Suprapubic skin (tissue), 4 donors: Measurements from ENCODE around the gene CELSR2. TPM values are rescaled to one million over a fixed set of nuclear protein-coding genes. Genes with fewer than 3 reads are reported as not detected.

Source experiments
- DNase-seq, 2 donors: peaks; one replicate each; pipeline ENCODE4 v3.0.0-alpha.2; 2019; ENCODE audit warnings: low spot score in 2 of 2
- H3K27ac ChIP-seq: fragments of 200-600 bp; sonication (generic); one replicate; pipeline ENCODE4 v1.5.1; 2019
- H3K27me3 ChIP-seq: fragments of 200-600 bp; sonication (generic); one replicate; pipeline ENCODE4 v1.5.1; 2019
- H3K36me3 ChIP-seq: fragments of 200-600 bp; sonication (generic); one replicate; pipeline ENCODE4 v1.5.1; 2019
- H3K4me1 ChIP-seq: fragments of 200-600 bp; sonication (generic); one replicate; pipeline ENCODE4 v1.5.1; 2019
- H3K4me3 ChIP-seq: fragments of 200-600 bp; sonication (generic); one replicate; pipeline ENCODE4 v1.5.1; 2019; ENCODE audit warnings: mild to moderate bottlenecking
- H3K9me3 ChIP-seq: fragments of 200-600 bp; sonication (generic); one replicate; pipeline ENCODE4 v1.5.1; 2019
- EP300 ChIP-seq: sonication (generic); formaldehyde crosslinking; IDR thresholded peaks from one replicate; pipeline ENCODE4 v1.6.1; 2017; ENCODE audit warnings: antibody characterized with exemption
- POLR2A ChIP-seq, 2 donors: fragments of 450-650 bp; IDR thresholded peaks; one replicate each; pipeline ENCODE4 v1.6.1; 2017; ENCODE audit warnings: antibody characterized with exemption in 2 of 2, mild to moderate bottlenecking in 2 of 2, moderate library complexity in 2 of 2
- POLR2AphosphoS5 ChIP-seq, 3 donors: sonication (generic); formaldehyde crosslinking; IDR thresholded peaks; one replicate each; pipeline ENCODE4 v1.6.1; 2017; ENCODE audit warnings: antibody characterized with exemption in 3 of 3
- WGBS: methylation state at CpG from one replicate; pipeline ENCODE4 v1.1.5; 2018; 5-methylcytosine and 5-hydroxymethylcytosine counted together
- total RNA-seq, 4 donors: library from RNA; depleted of rRNA; stranded (reverse); fragments of >200 nt; gene quantifications; one replicate each; pipeline ENCODE4 v1.1.0, GENCODE V29; 2016
- TF ChIP-seq, protein P1 (sequence below), 2 donors: fragments of 200-600 bp in 1 of 2; fragments of 450-650 bp in 1 of 2; sonication (generic) in 1 of 2; IDR thresholded peaks; one replicate each; pipeline ENCODE4 v1.5.1; 2016 to 2019; ENCODE audit warnings: antibody characterized with exemption in 2 of 2, mild to moderate bottlenecking in 1 of 2, moderate library complexity in 1 of 2

CELSR2 gene
- total RNA-seq, 4 donors from 2014 or later: 106 to 145 (median 129) TPM

DNA sequence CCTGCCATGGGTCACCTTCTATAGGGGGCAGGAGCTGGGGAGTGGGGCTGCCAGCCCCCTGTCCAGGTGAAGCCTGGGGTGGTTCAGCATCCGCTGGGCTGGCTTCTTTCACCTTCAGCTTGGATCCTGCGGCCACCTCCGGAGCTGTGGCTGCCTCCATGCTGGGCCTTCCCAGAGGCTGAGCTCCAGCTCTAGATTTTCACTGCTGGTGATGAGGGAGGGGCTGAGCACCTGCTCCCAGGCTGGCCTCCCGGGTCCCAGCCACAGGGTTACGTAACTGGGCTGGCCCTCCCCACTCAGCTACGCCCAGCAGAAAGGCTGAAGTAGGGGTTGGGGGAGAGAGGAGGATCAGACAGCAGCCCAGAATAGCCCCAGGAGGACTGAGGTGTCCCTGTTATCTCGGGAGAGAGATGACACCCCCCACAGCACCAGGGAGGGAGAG is 57.5 kb downstream of the CELSR2 start, which contains the start of gene MYBPHL:
Gene MYBPHL (minus strand): TSS at position 180 of the 442 bp plus-strand sequence. CDS start 20 bp downstream, at position 160.
- 56% methylated on average over 2 of the region's 7 CpGs for WGBS

DNA sequence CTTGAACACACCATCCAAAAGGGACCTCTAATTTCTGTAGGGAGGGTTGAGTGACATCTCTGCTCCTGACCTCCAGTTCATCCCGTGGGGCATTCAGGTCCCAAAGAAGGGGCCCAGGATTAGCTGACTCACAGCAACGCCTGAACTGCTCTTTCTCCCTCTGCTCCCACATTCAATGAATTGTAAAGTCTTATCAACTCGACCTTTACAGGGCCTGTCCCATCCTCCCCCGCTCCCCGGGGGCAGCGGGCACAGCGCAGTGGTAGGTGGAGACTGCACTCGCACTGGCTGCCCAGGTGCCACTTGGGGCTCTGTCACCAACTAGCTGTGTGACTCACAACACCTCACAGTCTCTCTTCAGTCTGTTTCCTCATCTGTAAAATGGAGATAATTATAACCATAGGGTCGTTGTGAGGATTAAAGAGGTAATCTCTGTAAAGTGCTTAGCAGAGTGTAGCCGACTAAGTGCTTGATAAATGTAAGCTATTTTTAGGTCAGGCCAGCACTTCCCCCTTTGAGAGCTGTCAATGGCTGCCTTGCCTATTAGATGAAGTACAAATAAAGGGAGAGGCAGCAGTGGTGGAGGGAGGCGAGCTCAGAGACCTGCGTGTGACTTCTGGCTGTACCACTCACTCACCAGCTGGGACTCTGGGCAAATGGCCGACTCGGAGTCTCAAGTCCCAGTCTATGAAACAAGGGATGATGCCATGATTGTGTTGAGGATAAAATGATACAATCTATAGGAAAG is 58.1 kb downstream of the CELSR2 start:
- TF ChIP-seq POLR2AphosphoS5 (IDR thresholded peaks at IDR 0.05) (no peak), POLR2A (IDR thresholded peaks at IDR 0.05) (no peak), EP300 (no peak)
- TF ChIP-seq, protein P1, sequence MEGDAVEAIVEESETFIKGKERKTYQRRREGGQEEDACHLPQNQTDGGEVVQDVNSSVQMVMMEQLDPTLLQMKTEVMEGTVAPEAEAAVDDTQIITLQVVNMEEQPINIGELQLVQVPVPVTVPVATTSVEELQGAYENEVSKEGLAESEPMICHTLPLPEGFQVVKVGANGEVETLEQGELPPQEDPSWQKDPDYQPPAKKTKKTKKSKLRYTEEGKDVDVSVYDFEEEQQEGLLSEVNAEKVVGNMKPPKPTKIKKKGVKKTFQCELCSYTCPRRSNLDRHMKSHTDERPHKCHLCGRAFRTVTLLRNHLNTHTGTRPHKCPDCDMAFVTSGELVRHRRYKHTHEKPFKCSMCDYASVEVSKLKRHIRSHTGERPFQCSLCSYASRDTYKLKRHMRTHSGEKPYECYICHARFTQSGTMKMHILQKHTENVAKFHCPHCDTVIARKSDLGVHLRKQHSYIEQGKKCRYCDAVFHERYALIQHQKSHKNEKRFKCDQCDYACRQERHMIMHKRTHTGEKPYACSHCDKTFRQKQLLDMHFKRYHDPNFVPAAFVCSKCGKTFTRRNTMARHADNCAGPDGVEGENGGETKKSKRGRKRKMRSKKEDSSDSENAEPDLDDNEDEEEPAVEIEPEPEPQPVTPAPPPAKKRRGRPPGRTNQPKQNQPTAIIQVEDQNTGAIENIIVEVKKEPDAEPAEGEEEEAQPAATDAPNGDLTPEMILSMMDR (IDR thresholded peaks at IDR 0.05): no peak
- WGBS: 69% methylated on average over 14 of the region's 14 CpGs
- no peak overlapping the region for H3K4me3 ChIP-seq
- peaks cover 16% of the 10 kb centered on the region for H3K4me1 ChIP-seq
- H3K27me3 ChIP-seq: no peaks in the 10 kb centered on the region
- no peaks in the 10 kb centered on the region for H3K36me3 ChIP-seq
- no peaks in the 10 kb centered on the region for H3K9me3 ChIP-seq
- no peak overlapping the region for H3K27ac ChIP-seq
- no peak for DNase-seq

More for the DNA sequence above, 57.5 kb downstream of the CELSR2 start, which contains the start of gene MYBPHL:
- Histone ChIP-seq H3K27ac (no peak within 1 kb of the TSS), H3K9me3 (no peaks in the 10 kb centered on the region), H3K36me3 (no peaks in the 10 kb centered on the region), H3K4me3 (no peak within 1 kb of the TSS), H3K27me3 (no peaks in the 10 kb centered on the region), H3K4me1 (peaks cover 16% of the 10 kb centered on the region)
- TF ChIP-seq EP300 (no peak), POLR2A (IDR thresholded peaks at IDR 0.05) (no peak), POLR2AphosphoS5 (IDR thresholded peaks at IDR 0.05) (no peak)
- TF ChIP-seq, protein P1 (IDR thresholded peaks at IDR 0.05): no peak
- no peak for DNase-seq

DNA sequence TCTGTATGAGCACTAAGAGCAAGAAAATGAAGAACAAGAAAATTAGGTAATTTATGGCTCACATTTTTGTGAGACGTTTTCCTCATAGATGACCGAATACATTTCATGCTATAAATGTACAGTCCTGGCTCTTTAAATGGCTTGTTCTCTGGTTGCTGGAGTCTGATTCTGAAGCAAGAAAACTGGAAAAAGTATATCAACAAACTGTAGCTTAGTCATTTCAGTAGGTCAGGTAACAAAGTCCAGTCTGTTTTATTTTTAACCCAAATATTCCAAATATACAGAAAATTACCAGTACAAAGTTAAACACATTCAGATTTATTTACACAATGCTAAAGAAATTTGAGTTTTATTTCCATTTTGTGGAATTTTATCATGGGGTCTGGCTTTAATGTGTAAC is 60.0 kb downstream of the CELSR2 start:
- TF ChIP-seq, protein P1 (IDR thresholded peaks at IDR 0.05): no peak
- TF ChIP-seq POLR2A (IDR thresholded peaks at IDR 0.05): no peak
- Histone ChIP-seq H3K27me3 (no peaks in the 10 kb centered on the region), H3K27ac (no peak overlapping the region), H3K9me3 (no peaks in the 10 kb centered on the region), H3K36me3 (peaks cover 9% of the 10 kb centered on the region), H3K4me3 (no peak overlapping the region), H3K4me1 (peaks cover 11% of the 10 kb centered on the region)
- no peak for DNase-seq
- 75% methylated on average over 2 of the region's 2 CpGs for WGBS

DNA sequence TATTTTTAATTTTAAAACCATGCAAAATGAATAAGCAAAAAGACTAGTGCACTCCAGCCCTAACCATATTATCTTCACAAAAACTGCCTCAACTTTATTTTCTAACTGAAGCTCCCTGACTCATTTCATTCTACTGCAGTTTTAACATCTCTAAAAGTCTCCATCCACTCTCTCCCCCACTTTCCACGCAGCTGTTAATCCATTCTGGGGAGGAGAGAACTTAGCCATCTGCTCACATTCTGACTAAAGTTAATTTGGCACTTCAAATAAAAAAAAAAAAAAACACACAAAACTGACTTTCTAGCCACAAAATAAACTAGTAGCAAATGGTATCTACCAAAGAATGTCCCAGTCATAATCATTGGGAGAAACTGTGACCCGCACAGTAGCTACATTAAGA is 62.9 kb downstream of the CELSR2 start:
- Histone ChIP-seq H3K9me3 (no peaks in the 10 kb centered on the region), H3K4me3 (no peak overlapping the region), H3K27ac (no peak overlapping the region), H3K4me1 (peaks cover 4% of the 10 kb centered on the region), H3K36me3 (peaks cover 18% of the 10 kb centered on the region), H3K27me3 (no peaks in the 10 kb centered on the region)
- WGBS: 79% methylated on average over 2 of the region's 2 CpGs
- no peak for DNase-seq
- TF ChIP-seq POLR2AphosphoS5 (IDR thresholded peaks at IDR 0.05): no peak
- TF ChIP-seq, protein P1 (IDR thresholded peaks at IDR 0.05): no peak
- TF ChIP-seq EP300: no peak
- TF ChIP-seq POLR2A (IDR thresholded peaks at IDR 0.05): no peak

DNA sequence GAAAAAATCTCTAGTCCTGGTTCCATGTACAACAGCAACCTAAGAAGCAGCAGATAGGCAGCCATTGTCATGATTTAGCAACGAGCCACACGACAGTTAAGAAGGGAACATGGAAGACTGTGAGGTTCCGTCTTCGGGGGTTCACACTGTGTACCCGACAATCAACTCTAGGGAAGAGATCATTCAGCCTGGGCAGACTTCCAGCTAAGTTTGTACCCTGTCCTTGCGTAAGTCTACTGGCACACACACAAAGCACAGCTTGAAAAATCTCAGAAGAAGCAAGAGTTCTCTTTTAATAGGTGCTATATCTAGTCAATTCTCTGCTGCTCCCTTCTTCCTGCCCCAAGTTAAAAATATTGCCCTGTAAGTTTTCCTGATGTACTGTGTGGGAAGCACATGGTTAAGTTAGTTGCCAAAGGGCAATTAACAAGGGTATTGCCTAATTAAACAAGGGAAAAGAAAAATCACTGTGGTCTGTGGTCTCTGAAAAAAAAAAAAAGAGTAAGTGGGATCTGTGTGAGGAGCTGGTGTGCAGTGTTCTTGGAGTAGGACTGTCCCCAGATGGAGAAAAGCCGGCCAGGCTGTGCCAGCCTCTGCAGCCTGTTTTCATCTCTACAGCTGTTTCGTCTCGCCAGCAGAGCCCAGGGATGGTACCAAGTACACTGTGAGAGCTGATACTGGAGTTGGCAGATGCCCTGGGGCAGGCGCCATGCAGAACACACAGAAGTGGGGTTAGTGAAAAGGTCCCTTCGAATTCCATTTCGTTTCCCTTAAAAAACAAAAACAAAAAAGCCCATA is 63.8 kb downstream of the CELSR2 start:
- DNase-seq: peak in 1 of 2 donors; percentile 66
- H3K4me1 ChIP-seq: peaks cover 4% of the 10 kb centered on the region
- H3K27ac ChIP-seq: no peak overlapping the region
- no peak overlapping the region for H3K4me3 ChIP-seq
- no peaks in the 10 kb centered on the region for H3K27me3 ChIP-seq
- 59% methylated on average over 12 of the region's 12 CpGs for WGBS
- no peaks in the 10 kb centered on the region for H3K9me3 ChIP-seq
- peaks cover 27% of the 10 kb centered on the region for H3K36me3 ChIP-seq
- TF ChIP-seq, protein P1 (IDR thresholded peaks at IDR 0.05): no peak
- TF ChIP-seq POLR2A (IDR thresholded peaks at IDR 0.05) (no peak), POLR2AphosphoS5 (IDR thresholded peaks at IDR 0.05) (no peak), EP300 (no peak)
